Left colon (tissue), 2 donors: ENCODE data around the gene LRRC26. TPM values are rescaled to one million over a fixed set of nuclear protein-coding genes. Genes with fewer than 3 reads are reported as not detected.
A peak's percentile ranks its signal among the peaks of the same experiment; 100 is the strongest.

ENCODE experiments used
- ATAC-seq: fragments of 200-7000 bp; cut with Tn5 transposase; one replicate; pipeline ENCODE4 v1.9.1; 2020; ENCODE audit warnings: mild to moderate bottlenecking, moderate library complexity
- DNase-seq, 2 donors: peaks; one replicate each; pipeline ENCODE4 v3.0.0-alpha.2; 2020
- intact Hi-C, 2 donors: fragments of 100-400 bp; cut with DNase I in 1 of 2; cut with micrococcal nuclease in 1 of 2; formaldehyde crosslinking; loops; one replicate each; pipeline versions ENCODE4 v1.11.2 to v1.14.0; 2022; cut with DNase I, micrococcal nuclease
- total RNA-seq, 2 donors: library from RNA; stranded (reverse); fragmentation: NEBNext Ultra II Directional; extraction: Animal tissue kit (Norgen Biotek cat#: 25700); gene quantifications; one replicate each; pipeline ENCODE4 v1.2.1, GENCODE V29; 2021
- donor health status: DM: no; HTN: no; CAD: no.
- donor health status: DM: yes; HTN: yes; CAD: no.

The LRRC26 gene
- total RNA-seq, 2 donors from 2014 or later: 70.0 to 95.7 TPM

DNA sequence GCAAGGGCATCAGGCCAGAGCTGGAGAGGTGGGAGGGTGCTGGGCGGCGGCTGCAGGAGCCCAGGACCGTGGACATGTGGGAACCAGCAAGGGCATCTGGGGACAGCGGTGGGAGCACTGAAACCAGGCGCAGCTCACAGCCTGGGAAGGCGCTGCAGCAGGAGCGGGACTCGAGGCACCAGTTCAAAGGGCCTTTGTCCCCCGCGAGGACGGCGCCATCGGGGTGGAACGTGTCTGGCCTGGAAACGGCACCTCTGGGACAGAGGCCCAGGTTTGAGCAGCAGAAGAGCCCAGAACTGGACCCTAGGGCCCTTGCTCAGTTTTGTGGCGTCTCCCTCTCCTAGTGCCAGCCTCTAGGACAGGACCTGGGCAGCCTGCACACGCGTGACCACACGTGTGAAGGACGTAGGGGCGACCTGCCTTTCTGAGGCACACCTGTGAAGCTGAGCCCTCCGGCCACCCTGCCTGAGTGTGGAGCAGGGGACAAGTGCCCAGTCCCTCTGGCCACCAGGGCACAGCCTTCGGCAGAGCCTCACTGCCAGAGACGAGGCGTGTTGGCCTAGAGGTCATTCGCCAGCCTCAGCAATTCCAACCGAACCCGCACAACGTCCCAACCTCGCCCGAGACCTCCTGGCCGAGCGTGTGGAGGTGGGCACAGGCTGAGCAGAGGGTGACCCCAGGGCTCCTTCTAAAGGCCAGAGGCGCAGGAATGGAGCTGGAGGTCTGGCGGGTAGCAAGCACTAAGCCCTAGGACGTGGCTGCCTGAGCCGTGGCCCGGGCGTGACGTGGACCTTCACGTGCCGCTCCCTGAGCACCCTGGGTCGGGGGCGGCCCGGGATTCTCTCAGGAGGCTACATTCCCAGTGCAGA, 4.2 kb upstream of the LRRC26 start:
- no peak for DNase-seq
- ATAC-seq: no peak
- intact Hi-C loops: loop anchor here in 1 of 2 donors (10.0 kb wide), 1 partner anchor 51 kb away; the partner anchor contains the start of genes CYSRT1, RNF208 and RNF224

GRCh38 chr9:137172901-137173795, 3.3 kb upstream of the LRRC26 start:
- intact Hi-C loops: loop anchor here in 1 of 2 donors (10.0 kb wide), 1 partner anchor 52 kb away; the partner anchor contains the start of genes CYSRT1, RNF208 and RNF224
- ATAC-seq (peak; percentile 19), DNase-seq (no peak)

DNA sequence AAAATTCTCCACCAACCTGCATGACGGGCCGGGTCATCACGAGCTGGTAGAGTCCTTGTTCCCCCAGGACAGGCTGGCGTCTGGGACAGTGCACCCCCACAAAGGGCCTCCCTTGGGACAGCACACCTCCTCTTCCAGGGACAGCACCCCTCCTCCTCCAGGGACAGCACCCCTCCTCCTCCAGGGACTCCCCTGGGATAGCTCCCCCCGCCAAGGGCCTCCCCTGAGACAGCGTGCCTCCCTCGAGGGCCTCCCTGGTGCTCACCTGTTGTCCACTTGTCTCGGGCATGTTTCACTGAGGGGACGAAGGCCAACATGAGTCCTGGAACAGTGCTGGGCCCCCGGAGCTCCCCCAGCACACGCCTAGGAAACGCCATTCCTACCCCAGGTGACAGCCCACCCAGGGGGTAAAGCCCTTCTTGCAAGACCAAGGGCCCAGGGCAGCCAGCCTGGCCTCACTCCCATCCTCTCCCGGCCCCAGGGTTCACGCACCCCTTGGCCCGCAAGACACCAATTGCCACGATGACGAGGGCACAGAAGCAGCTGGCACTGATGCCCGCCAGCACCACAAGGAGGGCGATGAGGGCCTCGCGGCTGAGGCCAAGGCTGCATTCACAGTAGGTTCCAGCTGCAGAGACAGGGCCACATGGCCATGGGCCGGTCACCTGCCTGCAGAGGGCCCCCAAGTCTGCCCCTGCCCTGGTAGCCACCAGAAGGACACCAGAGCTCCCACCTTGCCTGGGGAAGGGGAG, 1.5 kb upstream of the LRRC26 start:
- no peak for ATAC-seq
- intact Hi-C loops: loop anchor here in 1 of 2 donors (10.0 kb wide), 1 partner anchor 53 kb away; the partner anchor contains the start of genes CYSRT1, RNF208 and RNF224
- DNase-seq: no peak

GRCh38 chr9:137170486-137171148, 766 bp upstream of the LRRC26 start:
- DNase-seq (no peak), ATAC-seq (no peak)
- intact Hi-C loops: loop anchor here in 1 of 2 donors (10.0 kb wide), 1 partner anchor 54 kb away; the partner anchor contains the start of genes CYSRT1, RNF208 and RNF224

GRCh38 chr9:137168904-137169856, 671 bp downstream of the LRRC26 start:
- ATAC-seq (peak; percentile 43), DNase-seq (peak in 1 of 2 donors; percentile 58)
- intact Hi-C loops: no loop called here

GRCh38 chr9:137168573-137168903, 1.3 kb downstream of the LRRC26 start:
- DNase-seq (no peak), ATAC-seq (peak; percentile 16)
- intact Hi-C loops: no loop called here

DNA sequence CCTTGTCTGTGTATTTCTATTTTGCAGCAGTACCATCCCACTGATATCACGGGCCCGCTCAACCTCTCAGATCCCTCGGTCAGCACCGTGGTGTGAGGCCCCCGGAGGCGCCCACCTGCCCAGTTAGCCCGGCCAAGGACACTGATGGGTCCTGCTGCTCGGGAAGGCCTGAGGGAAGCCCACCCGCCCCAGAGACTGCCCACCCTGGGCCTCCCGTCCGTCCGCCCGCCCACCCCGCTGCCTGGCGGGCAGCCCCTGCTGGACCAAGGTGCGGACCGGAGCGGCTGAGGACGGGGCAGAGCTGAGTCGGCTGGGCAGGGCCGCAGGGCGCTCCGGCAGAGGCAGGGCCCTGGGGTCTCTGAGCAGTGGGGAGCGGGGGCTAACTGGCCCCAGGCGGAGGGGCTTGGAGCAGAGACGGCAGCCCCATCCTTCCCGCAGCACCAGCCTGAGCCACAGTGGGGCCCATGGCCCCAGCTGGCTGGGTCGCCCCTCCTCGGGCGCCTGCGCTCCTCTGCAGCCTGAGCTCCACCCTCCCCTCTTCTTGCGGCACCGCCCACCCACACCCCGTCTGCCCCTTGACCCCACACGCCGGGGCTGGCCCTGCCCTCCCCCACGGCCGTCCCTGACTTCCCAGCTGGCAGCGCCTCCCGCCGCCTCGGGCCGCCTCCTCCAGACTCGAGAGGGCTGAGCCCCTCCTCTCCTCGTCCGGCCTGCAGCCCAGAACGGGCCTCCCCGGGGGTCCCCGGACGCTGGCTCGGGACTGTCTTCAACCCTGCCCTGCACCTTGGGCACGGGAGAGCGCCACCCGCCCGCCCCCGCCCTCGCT, 1.9 kb downstream of the LRRC26 start:
- intact Hi-C loops: no loop called here
- DNase-seq (peak; percentile 74 to 81), ATAC-seq (peak; percentile 74)

DNA sequence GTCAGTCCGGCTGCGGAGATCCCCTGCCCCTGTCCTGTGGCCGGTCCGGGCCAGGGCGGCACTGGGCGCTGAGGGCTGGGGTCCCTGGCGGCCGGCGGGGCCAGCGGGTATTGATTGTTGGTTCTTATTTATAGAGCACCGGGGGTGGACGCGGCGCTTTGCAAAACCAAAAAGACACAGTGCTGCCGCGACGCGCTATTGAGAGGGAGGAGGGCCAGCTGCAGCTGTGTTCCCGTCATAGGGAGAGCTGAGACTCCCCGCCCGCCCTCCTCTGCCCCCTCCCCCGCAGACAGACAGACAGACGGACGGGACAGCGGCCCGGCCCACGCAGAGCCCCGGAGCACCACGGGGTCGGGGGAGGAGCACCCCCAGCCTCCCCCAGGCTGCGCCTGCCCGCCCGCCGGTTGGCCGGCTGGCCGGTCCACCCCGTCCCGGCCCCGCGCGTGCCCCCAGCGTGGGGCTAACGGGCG, 2.5 kb downstream of the LRRC26 start:
- intact Hi-C loops: no loop called here
- DNase-seq (no peak), ATAC-seq (no peak)

- intact Hi-C loops: no loop called here
- DNase-seq (no peak), ATAC-seq (no peak)
Observed at GRCh38 chr9:137166380-137167229, 3.2 kb downstream of the LRRC26 start.

DNA sequence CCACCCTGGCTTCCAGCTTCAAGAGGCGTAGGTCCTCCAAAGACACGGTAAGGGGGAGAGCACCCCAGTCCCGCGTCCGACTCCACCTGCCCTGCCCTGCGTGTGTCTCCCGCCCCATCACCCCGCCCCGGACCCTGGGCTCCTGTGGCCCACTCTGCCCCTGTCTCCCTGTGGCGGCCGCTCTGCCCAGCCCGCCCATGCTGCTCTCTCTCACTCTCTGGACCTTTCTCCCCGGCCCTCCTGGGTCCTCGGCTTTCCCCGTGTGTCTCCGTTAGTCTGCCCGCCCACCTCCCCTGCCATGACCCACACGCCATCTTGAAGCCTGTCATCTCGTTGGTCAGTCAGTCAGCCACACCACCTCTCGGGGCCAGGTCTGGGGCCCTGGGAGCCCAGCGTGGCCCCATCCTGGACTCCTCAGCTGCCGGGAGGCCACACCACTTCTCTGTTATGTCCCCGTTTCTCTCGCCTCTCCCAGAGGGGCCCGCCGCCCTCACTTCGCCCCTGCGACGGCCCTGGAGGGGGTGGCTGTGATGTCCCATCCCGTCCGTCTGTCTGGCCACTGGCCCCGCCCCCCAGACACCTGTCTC, 4.5 kb downstream of the LRRC26 start:
- ATAC-seq (no peak), DNase-seq (no peak)
- intact Hi-C loops: no loop called here

DNA sequence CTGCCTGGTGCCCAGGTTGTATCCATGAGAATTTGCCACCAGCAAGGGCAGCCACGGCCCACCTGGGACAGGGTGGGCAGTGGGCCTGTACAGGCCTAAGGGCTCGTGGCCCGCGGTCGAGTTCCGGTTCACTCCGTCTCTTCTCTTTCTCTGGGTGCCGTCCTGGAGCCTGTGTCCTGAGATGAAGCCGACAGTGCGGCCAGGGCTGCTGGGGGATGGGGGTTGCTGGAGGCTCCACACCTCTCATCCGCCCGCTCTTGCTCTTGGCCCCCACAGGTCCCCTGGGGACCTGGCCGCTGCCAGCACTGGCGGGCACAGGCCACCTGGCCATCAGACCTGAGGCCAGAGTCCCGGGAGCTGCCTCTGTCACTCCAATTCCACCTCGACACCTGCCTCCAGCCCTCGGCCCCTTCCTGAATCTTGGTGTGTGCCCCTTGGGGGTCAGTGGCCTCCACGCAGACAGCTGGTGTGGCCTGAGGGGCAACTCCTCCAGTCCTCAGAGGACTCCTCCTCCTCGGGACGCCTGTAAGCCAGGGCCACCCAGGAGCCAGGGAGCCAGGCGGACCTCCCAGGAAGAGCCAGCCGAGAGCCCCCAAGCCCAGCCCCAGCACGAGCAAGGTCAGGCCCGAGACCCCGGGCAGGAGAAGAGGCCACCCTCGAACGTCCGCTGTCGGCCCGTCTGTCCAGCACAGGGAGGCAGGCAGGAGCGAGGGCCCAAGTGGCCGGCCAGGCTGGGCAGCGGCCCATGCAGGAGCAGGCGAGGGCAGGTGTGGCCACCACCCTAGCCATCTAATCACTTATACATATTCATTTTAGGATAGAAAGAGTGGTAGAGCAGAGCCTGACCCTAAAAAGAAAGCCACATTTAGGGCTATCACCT, 5.2 kb downstream of the LRRC26 start:
- ATAC-seq (no peak), DNase-seq (no peak)
- intact Hi-C loops: no loop called here

DNA sequence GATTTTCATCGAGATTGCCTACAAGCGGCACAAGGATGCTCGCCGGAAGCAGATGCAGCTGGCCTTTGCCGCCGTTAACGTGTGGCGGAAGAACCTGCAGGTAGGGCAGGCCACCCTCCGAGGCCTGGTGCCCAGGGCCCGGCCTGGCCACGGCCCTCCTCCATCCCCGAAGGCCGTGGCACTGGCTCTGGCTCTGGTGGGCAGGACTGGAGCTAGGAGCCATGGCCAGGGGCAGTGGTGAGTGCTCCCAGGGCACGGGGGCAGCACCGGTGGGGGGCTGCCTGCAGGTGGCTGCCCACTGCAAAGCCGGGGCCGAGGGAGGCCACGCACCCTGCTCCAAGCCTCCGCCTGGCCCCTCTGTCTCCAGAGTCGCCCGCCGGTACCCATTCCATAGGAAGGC, 6.0 kb downstream of the LRRC26 start:
- intact Hi-C loops: no loop called here
- no peak for ATAC-seq
- DNase-seq: no peak

GRCh38 chr9:137163365-137163715, 6.5 kb downstream of the LRRC26 start:
- intact Hi-C loops: no loop called here
- ATAC-seq: peak; percentile 21
- DNase-seq: no peak
